ENCODE data around the gene SLC7A6.

Gene SLC7A6

DNA sequence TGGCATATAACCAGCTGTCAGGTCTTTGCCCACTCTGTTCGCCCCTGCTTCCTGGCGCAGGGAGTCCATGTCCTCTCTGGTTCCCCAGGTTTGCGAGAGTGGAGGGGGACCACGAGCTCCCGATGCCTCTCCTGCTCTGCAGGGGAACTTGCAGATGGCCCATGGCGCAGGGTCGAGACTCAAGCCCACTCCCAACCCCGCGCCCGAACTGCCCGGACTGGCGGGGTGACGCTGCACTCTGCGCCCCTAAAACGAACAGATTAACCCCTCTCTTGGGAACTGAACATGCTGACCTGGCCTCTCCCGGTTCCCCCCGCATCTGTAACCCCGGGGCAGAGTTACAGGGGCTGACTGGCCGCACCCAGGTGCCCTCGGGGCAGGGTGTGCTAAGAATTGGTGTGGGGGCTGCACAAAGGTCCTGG lies 19.8 kb upstream of the SLC7A6 start:
- no peaks in the 10 kb centered on the region for H3K36me3 ChIP-seq (ENCODE audit: control insufficient read depth, insufficient read depth, low read length)
- peak overlapping the region; percentile 75 for H3K4me3 ChIP-seq (ENCODE audit: insufficient read depth, low read depth, low read length)
- H3K9me3 ChIP-seq (ENCODE audit: control insufficient read depth, low read length), result no peaks in the 10 kb centered on the region
- H3K27me3 ChIP-seq (ENCODE audit: control insufficient read depth, insufficient read depth, low read length, poor library complexity, severe bottlenecking), result peaks cover 22% of the 10 kb centered on the region
- H3K4me1 ChIP-seq (ENCODE audit: control insufficient read depth, insufficient read depth, low read length), result no peaks in the 10 kb centered on the region
- 23 to 24% methylated on average over 20 of the region's 20 CpGs for WGBS, 2 experiments
- no peak overlapping the region for H3K27ac ChIP-seq (ENCODE audit: insufficient read depth, low read depth, low read length, poor library complexity, severe bottlenecking)

DNA sequence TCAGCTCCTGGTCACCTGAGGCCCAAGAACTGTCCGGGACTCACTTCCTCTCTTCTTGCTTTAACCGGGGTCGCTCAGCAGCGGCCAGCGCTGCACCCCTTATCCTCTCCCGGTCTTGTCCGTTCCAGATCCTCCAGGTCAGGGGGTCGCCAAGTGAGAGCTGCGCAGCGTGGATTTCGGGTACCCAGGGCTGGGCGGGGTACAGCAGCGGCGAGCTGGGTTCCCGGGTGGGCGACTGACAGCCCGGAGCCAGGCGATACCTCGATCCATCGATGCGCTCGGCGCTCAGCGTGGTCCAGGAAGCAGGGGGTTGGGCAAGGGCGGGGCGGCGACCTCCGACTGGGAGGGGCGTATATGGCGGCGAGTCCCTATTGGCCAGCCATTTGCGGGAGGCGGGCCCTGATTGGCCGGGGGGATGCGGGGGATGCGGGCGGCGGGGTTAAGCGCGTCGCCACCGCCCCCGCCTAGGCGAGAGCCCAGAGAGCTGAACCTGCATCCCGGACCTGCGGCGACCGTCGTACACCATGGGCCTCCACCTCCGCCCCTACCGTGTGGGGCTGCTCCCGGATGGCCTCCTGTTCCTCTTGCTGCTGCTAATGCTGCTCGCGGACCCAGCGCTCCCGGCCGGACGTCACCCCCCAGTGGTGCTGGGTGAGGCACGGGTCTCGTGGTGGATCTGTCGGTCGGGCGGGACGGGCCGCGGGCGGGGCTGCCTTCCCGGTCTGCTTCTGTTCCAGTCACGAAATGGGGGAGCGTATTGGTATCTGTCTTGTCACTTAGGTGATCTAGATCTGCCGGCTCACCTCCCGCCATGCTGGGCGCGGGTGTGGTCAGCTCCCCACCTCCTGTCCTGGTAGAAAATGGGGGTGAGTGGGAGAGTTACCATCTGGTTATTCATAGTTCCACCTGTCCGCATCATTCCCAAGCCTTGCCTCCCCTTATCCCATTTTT lies 19.1 kb upstream of the SLC7A6 start, which contains the start of gene PLA2G15:
PLA2G15 (plus strand) TSS at position 471 of the 951 bp plus-strand sequence; CDS start at position 525, 54 bp downstream.
- peak within 1 kb of the TSS; percentile 75 for H3K4me3 ChIP-seq (ENCODE audit: insufficient read depth, low read depth, low read length)
- no peak within 1 kb of the TSS for H3K27ac ChIP-seq (ENCODE audit: insufficient read depth, low read depth, low read length, poor library complexity, severe bottlenecking)
- 2% methylated on average over 75 of the region's 75 CpGs for WGBS, 2 experiments
- H3K4me1 ChIP-seq (ENCODE audit: control insufficient read depth, insufficient read depth, low read length), result no peaks in the 10 kb centered on the region
- no peaks in the 10 kb centered on the region for H3K9me3 ChIP-seq (ENCODE audit: control insufficient read depth, low read length)
- no peaks in the 10 kb centered on the region for H3K36me3 ChIP-seq (ENCODE audit: control insufficient read depth, insufficient read depth, low read length)
- H3K27me3 ChIP-seq (ENCODE audit: control insufficient read depth, insufficient read depth, low read length, poor library complexity, severe bottlenecking), result peaks cover 22% of the 10 kb centered on the region

DNA sequence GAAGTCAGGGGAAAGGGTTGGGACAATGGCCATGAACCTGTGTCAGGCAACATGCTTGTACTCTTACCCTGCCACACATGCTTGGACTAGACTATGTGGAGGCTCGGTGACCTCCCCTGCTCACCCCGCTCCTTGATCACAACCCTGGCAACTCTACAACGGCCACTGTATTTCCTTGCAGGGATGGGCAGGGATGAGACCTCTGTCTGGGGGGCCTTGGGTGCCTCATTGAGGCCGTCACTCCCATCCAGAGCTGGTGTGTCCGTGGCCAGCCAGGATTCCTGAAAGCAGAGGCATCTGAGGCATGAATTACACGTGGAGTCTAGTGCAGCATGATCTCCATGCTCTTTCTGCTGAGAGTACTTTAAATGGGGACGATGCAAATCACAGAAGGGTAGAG lies 18.2 kb upstream of the SLC7A6 start:
- Histone ChIP-seq H3K4me1 (ENCODE audit: control insufficient read depth, insufficient read depth, low read length) (no peaks in the 10 kb centered on the region), H3K36me3 (ENCODE audit: control insufficient read depth, insufficient read depth, low read length) (no peaks in the 10 kb centered on the region), H3K27ac (ENCODE audit: insufficient read depth, low read depth, low read length, poor library complexity, severe bottlenecking) (no peak overlapping the region), H3K27me3 (ENCODE audit: control insufficient read depth, insufficient read depth, low read length, poor library complexity, severe bottlenecking) (peaks cover 22% of the 10 kb centered on the region), H3K9me3 (ENCODE audit: control insufficient read depth, low read length) (no peaks in the 10 kb centered on the region), H3K4me3 (ENCODE audit: insufficient read depth, low read depth, low read length) (no peak overlapping the region)
- WGBS, 2 experiments, result 90 to 91% methylated on average over 7 of the region's 7 CpGs

DNA sequence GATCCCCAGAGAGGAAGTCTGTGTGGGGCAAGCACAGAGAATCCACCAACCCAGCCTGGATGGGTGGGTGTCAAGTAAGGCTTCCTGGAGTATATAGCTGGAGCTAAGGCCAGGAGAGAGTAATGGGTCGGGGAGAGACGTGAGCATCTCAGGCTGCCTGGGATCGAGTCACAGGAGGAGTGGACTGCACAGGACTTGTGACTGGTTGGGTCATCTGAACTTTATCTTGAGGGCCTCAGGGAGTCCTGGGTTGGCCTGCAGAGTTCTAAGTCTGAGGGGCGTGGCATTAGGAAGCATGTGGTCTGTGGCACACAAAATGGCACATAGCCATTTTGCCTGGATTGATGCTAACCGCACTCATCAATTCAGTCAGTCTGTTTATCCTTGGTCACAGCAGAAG lies 17.7 kb upstream of the SLC7A6 start:
- 92 to 94% methylated on average over 5 of the region's 5 CpGs for WGBS, 2 experiments
- Histone ChIP-seq H3K27ac (ENCODE audit: insufficient read depth, low read depth, low read length, poor library complexity, severe bottlenecking) (no peak overlapping the region), H3K4me3 (ENCODE audit: insufficient read depth, low read depth, low read length) (no peak overlapping the region), H3K36me3 (ENCODE audit: control insufficient read depth, insufficient read depth, low read length) (no peaks in the 10 kb centered on the region), H3K4me1 (ENCODE audit: control insufficient read depth, insufficient read depth, low read length) (no peaks in the 10 kb centered on the region), H3K9me3 (ENCODE audit: control insufficient read depth, low read length) (no peaks in the 10 kb centered on the region), H3K27me3 (ENCODE audit: control insufficient read depth, insufficient read depth, low read length, poor library complexity, severe bottlenecking) (peaks cover 22% of the 10 kb centered on the region)

DNA sequence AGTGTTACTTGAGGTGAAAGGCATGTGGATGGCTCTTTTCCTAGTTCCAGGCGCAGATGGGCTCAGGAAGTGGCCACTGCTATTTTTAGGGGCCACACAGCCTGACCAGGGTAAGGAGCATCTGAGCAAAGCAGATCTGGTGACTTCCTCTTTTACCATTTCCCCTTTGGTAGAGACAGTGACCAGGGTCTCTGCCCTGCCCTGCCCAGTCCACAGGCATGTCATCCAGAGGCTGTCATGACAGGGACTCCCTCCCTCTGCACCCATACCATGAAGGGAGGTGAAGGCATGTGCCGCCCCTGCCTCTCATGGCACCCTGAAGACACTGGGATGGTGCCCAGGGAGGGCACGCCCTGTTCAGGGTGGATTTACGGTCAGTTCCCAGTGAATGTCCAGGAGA lies 16.9 kb upstream of the SLC7A6 start:
- Histone ChIP-seq H3K27ac (ENCODE audit: insufficient read depth, low read depth, low read length, poor library complexity, severe bottlenecking) (no peak overlapping the region), H3K27me3 (ENCODE audit: control insufficient read depth, insufficient read depth, low read length, poor library complexity, severe bottlenecking) (peaks cover 22% of the 10 kb centered on the region), H3K4me1 (ENCODE audit: control insufficient read depth, insufficient read depth, low read length) (no peaks in the 10 kb centered on the region), H3K4me3 (ENCODE audit: insufficient read depth, low read depth, low read length) (no peak overlapping the region), H3K36me3 (ENCODE audit: control insufficient read depth, insufficient read depth, low read length) (no peaks in the 10 kb centered on the region), H3K9me3 (ENCODE audit: control insufficient read depth, low read length) (no peaks in the 10 kb centered on the region)
- 94% methylated on average over 4 of the region's 4 CpGs for WGBS, 2 experiments

DNA sequence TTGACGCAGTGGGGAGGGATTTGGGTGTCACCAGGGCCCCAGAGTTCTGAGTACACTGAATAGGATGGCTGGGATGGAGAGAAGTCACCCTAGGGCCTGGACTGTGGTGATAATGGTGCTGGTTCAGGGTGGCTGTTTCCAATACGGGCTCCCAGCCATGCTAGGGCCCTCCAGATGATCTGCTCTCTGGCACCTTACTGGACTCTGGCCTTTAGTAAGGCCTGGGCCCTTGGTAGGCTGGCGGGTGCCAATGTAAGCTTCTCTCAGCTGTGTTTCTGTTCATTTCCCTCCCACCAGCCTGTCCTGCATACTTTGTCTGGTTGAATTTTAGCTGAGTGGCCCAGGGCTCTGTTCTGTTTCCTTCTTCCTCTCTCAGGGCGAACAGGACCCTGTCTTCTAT lies 16.4 kb upstream of the SLC7A6 start:
- Histone ChIP-seq H3K4me1 (ENCODE audit: control insufficient read depth, insufficient read depth, low read length) (no peaks in the 10 kb centered on the region), H3K36me3 (ENCODE audit: control insufficient read depth, insufficient read depth, low read length) (no peaks in the 10 kb centered on the region), H3K9me3 (ENCODE audit: control insufficient read depth, low read length) (no peaks in the 10 kb centered on the region), H3K27me3 (ENCODE audit: control insufficient read depth, insufficient read depth, low read length, poor library complexity, severe bottlenecking) (peaks cover 22% of the 10 kb centered on the region), H3K27ac (ENCODE audit: insufficient read depth, low read depth, low read length, poor library complexity, severe bottlenecking) (no peak overlapping the region), H3K4me3 (ENCODE audit: insufficient read depth, low read depth, low read length) (no peak overlapping the region)
- WGBS, 2 experiments, result 92 to 93% methylated on average over 4 of the region's 4 CpGs

DNA sequence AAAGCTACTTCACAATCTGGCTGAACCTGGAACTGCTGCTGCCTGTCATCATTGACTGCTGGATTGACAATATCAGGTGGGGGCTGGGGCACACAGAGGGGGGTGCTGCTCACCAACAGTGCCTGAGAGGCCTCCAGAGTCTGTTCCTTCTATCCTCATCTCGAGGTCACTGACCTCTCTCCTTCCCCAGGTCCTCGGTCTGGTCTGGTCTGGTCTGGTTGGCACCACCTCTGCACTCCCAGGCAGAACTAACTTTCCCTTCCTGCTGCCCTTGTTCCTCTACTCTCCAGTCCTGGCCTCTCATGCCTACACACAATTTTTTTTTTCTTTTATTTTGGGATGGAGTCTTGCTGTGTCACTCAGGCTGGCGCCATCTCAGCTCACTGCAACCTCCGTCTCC lies 15.0 kb upstream of the SLC7A6 start:
- Histone ChIP-seq H3K4me3 (ENCODE audit: insufficient read depth, low read depth, low read length) (no peak overlapping the region), H3K36me3 (ENCODE audit: control insufficient read depth, insufficient read depth, low read length) (no peaks in the 10 kb centered on the region), H3K4me1 (ENCODE audit: control insufficient read depth, insufficient read depth, low read length) (no peaks in the 10 kb centered on the region), H3K27me3 (ENCODE audit: control insufficient read depth, insufficient read depth, low read length, poor library complexity, severe bottlenecking) (peaks cover 12% of the 10 kb centered on the region), H3K9me3 (ENCODE audit: control insufficient read depth, low read length) (no peaks in the 10 kb centered on the region), H3K27ac (ENCODE audit: insufficient read depth, low read depth, low read length, poor library complexity, severe bottlenecking) (no peak overlapping the region)
- 92 to 93% methylated on average over 4 of the region's 4 CpGs for WGBS, 2 experiments

DNA sequence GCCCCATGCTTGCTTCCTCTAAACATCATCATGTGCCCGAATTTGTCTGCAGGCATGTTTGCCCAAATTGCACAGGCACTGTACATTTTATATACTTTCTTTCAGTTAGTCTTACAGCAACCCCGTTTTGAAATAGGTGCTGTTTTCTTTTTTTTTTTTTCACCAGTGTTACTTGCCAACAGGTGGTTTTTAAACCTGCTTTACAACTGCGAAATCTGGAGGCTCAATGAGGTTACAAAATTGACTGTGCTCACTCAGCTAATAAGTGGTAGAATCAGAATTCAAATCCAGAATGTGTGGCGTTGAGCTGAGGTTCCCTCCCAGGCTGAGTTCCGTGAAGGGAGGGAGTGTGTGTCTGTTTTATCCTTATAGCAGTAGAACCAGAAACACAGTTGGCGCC lies 13.4 kb upstream of the SLC7A6 start:
- Histone ChIP-seq H3K36me3 (ENCODE audit: control insufficient read depth, insufficient read depth, low read length) (no peaks in the 10 kb centered on the region), H3K4me1 (ENCODE audit: control insufficient read depth, insufficient read depth, low read length) (no peaks in the 10 kb centered on the region), H3K27ac (ENCODE audit: insufficient read depth, low read depth, low read length, poor library complexity, severe bottlenecking) (no peak overlapping the region), H3K9me3 (ENCODE audit: control insufficient read depth, low read length) (no peaks in the 10 kb centered on the region), H3K27me3 (ENCODE audit: control insufficient read depth, insufficient read depth, low read length, poor library complexity, severe bottlenecking) (no peaks in the 10 kb centered on the region), H3K4me3 (ENCODE audit: insufficient read depth, low read depth, low read length) (no peak overlapping the region)
- 94 to 96% methylated on average over 6 of the region's 6 CpGs for WGBS, 2 experiments

DNA sequence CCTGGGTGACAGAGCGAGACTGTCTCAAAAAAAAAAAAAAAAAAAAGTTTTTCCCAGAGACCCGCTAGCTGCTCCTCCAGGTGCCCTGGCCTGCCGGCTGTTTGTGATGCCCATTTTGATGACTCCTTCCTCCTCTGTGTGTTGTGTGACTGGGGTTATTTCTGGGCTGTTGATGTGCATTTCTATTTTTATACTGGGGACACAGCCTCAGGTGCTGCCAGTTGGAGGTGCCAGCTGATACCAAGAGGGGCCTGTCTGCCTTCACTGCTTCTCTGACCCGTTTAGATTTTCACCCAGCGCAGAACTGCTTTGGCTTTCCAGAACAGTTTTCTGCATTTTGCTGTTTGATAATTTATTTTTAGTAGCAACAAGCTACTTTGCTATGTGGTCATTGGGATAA lies 12.5 kb upstream of the SLC7A6 start:
- Histone ChIP-seq H3K4me3 (ENCODE audit: insufficient read depth, low read depth, low read length) (no peak overlapping the region), H3K27me3 (ENCODE audit: control insufficient read depth, insufficient read depth, low read length, poor library complexity, severe bottlenecking) (no peaks in the 10 kb centered on the region), H3K36me3 (ENCODE audit: control insufficient read depth, insufficient read depth, low read length) (no peaks in the 10 kb centered on the region), H3K27ac (ENCODE audit: insufficient read depth, low read depth, low read length, poor library complexity, severe bottlenecking) (no peak overlapping the region), H3K9me3 (ENCODE audit: control insufficient read depth, low read length) (no peaks in the 10 kb centered on the region), H3K4me1 (ENCODE audit: control insufficient read depth, insufficient read depth, low read length) (no peaks in the 10 kb centered on the region)
- 96 to 98% methylated on average over 5 of the region's 5 CpGs for WGBS, 2 experiments

DNA sequence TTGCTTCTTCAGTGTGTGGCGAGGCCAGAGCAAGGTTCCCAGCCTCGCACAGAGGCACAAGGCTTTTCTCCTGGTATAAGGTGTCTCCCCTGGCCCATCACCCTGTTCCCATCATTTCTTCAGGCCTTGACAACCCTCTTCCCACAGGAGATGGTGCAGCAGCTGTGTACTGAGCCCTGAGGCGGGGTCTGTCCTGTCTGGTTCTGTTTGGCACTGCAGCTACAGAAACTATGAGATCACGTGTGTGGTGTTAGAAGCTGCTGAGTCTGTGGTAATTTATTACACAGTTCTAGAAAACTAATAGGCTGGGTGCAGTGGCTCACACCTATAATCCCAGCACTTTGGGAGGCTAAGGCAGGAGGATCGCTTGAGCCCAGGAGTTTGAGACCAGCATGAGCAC lies 11.9 kb upstream of the SLC7A6 start:
- Histone ChIP-seq H3K9me3 (ENCODE audit: control insufficient read depth, low read length) (no peaks in the 10 kb centered on the region), H3K36me3 (ENCODE audit: control insufficient read depth, insufficient read depth, low read length) (no peaks in the 10 kb centered on the region), H3K27me3 (ENCODE audit: control insufficient read depth, insufficient read depth, low read length, poor library complexity, severe bottlenecking) (no peaks in the 10 kb centered on the region), H3K4me1 (ENCODE audit: control insufficient read depth, insufficient read depth, low read length) (no peaks in the 10 kb centered on the region), H3K4me3 (ENCODE audit: insufficient read depth, low read depth, low read length) (no peak overlapping the region), H3K27ac (ENCODE audit: insufficient read depth, low read depth, low read length, poor library complexity, severe bottlenecking) (no peak overlapping the region)
- 90 to 92% methylated on average over 5 of the region's 5 CpGs for WGBS, 2 experiments

All from ectodermal cell (in vitro differentiated cells).